ENCODE measurements around the gene COG4.

Gene COG4

DNA sequence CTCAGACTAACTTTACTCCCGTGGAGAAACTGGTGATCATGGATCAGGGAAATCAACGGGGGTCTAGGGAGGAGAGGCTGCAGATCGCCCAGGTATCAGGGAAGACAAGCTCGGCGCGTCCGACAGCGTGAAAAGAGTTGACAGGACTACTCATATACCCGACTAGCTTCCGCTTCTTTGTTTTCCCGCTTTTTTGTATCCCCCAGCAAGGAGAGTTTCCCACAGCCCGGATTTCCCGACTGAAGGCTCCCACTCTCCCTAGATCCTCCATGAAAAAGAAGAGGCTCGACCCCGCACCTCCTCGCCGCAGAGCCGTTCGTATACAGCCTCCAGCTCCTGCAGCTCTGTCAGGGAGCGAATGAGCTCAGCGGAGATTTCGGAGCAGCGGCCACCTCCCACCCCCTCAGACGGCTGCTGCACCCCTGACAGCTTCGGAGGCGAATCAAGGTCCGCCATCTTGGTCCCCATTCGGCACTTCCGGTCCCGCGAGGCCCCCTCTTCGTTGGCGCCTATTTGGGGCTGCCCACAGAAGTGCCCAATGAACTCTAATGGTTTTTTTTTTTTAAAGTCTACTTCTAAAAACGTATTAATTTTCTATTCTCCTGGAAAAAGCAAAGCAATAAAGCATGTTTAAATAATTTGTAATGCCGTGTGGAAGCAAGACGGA is at the start of gene COG4:
COG4 (minus strand) TSS at position 479 of the 667 bp plus-strand sequence; CDS start at position 468, 11 bp downstream.
- in situ Hi-C loops (cut with MboI; ENCODE audit: low pct_unique_long_range_greater_than_20kb, low sequenced_read_pairs, unreplicated experiment): no loop called here
- TF ChIP-seq, protein P1, sequence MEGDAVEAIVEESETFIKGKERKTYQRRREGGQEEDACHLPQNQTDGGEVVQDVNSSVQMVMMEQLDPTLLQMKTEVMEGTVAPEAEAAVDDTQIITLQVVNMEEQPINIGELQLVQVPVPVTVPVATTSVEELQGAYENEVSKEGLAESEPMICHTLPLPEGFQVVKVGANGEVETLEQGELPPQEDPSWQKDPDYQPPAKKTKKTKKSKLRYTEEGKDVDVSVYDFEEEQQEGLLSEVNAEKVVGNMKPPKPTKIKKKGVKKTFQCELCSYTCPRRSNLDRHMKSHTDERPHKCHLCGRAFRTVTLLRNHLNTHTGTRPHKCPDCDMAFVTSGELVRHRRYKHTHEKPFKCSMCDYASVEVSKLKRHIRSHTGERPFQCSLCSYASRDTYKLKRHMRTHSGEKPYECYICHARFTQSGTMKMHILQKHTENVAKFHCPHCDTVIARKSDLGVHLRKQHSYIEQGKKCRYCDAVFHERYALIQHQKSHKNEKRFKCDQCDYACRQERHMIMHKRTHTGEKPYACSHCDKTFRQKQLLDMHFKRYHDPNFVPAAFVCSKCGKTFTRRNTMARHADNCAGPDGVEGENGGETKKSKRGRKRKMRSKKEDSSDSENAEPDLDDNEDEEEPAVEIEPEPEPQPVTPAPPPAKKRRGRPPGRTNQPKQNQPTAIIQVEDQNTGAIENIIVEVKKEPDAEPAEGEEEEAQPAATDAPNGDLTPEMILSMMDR (IDR thresholded peaks at IDR 0.05; ENCODE audit: extremely low read depth, insufficient read depth, missing control alignments): no peak
- peak; percentile 87 for DNase-seq (ENCODE audit: low spot score)

DNA sequence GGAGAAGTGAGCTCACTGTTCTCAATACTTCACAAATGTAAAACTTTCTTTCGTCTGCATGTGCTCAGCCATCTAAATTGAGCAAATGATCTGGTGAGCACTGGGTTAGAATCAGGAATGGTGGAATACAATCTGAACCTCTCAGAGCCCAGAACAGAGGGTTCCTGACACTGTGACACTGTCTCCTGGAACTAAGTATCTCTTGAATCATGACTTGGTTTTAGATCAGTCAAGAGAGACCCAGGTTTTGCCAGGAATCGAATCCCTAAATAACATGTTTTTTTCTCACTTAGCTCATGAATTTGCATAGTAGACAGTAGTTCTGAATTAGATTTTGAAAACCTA is 49.5 kb upstream of the COG4 start:
- in situ Hi-C loops (cut with MboI; ENCODE audit: low pct_unique_long_range_greater_than_20kb, low sequenced_read_pairs, unreplicated experiment): no loop called here
- DNase-seq (ENCODE audit: low spot score): no peak
- TF ChIP-seq, protein P1 (IDR thresholded peaks at IDR 0.05; ENCODE audit: extremely low read depth, insufficient read depth, missing control alignments): no peak

- in situ Hi-C loops (cut with MboI; ENCODE audit: low pct_unique_long_range_greater_than_20kb, low sequenced_read_pairs, unreplicated experiment): no loop called here
- TF ChIP-seq, protein P1 (IDR thresholded peaks at IDR 0.05; ENCODE audit: extremely low read depth, insufficient read depth, missing control alignments): no peak
- DNase-seq (ENCODE audit: low spot score): no peak
Observed at GRCh38 chr16:70572050-70572925, 48.9 kb upstream of the COG4 start.

- TF ChIP-seq, protein P1 (IDR thresholded peaks at IDR 0.05; ENCODE audit: extremely low read depth, insufficient read depth, missing control alignments): no peak
- no peak for DNase-seq (ENCODE audit: low spot score)
- in situ Hi-C loops (cut with MboI; ENCODE audit: low pct_unique_long_range_greater_than_20kb, low sequenced_read_pairs, unreplicated experiment): no loop called here
Observed at GRCh38 chr16:70571623-70572022, 48.3 kb upstream of the COG4 start.

DNA sequence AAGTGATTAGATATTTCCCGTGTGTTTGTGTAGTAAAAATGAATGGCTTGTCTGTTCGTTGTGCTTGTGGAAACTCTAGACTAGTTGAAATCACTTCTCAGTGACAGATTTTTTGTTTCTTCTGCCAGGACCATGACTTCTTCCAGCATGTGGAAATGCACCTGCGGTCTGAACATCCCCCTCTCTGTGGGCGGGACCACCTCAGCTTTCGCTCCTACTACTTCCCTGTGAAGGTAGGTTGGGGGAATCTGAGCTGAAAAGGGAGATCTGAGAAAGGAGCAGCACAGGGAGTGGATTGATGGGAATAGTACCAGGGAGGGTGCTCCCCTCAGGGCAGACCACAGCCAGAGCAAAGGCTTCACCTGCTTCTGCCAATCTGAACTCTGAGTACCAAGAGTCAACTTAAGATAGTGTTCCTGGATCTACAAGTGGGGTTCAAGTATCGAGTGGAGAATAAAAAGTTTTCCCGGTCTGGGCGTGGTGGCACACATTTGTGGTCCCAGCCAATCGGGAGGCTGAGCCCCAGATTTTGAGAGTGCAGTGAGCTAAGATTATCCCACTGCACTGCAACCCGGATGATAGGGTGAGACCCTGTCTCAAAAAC is 47.7 kb upstream of the COG4 start:
- in situ Hi-C loops (cut with MboI; ENCODE audit: low pct_unique_long_range_greater_than_20kb, low sequenced_read_pairs, unreplicated experiment): no loop called here
- no peak for DNase-seq (ENCODE audit: low spot score)
- TF ChIP-seq, protein P1 (IDR thresholded peaks at IDR 0.05; ENCODE audit: extremely low read depth, insufficient read depth, missing control alignments): no peak

- TF ChIP-seq, protein P1 (IDR thresholded peaks at IDR 0.05; ENCODE audit: extremely low read depth, insufficient read depth, missing control alignments): no peak
- no peak for DNase-seq (ENCODE audit: low spot score)
- in situ Hi-C loops (cut with MboI; ENCODE audit: low pct_unique_long_range_greater_than_20kb, low sequenced_read_pairs, unreplicated experiment): no loop called here
Observed at GRCh38 chr16:70569752-70570151, 46.4 kb upstream of the COG4 start.

Data from GM13977 (cell line).